ENCODE results near the gene INCA1. TPM values are rescaled to one million over a fixed set of nuclear protein-coding genes. Genes with fewer than 3 reads are reported as not detected.

The INCA1 gene
- total RNA-seq, 4 donors from 2014 or later, result 1.0 to 2.3 (median 1.4) TPM

GRCh38 chr17:4999430-5000093 is 2.2 kb upstream of the INCA1 start:
- H3K9me3 ChIP-seq, result no peaks in the 10 kb centered on the region
- DNase-seq, result no peak
- 70 to 71% methylated on average over 12 of the region's 12 CpGs for WGBS, 2 donors
- H3K27ac ChIP-seq, result no peak overlapping the region
- H3K4me3 ChIP-seq (replicated peaks in 1 of 3), result peak overlapping the region in 1 of 3 donors; percentile 99
- intact Hi-C loops (cut with DNase I), result no loop called here
- H3K27me3 ChIP-seq, result no peaks in the 10 kb centered on the region
- peaks cover 21 to 26% of the 10 kb centered on the region in 2 donors for H3K4me1 ChIP-seq
- H3K36me3 ChIP-seq, result peaks cover 36 to 37% of the 10 kb centered on the region in 2 donors
- TF ChIP-seq POLR2A (IDR thresholded peaks at IDR 0.05), result no peak
- TF ChIP-seq CTCF (IDR thresholded peaks at IDR 0.05), result no peak

- intact Hi-C loops (cut with DNase I), result no loop called here
- TF ChIP-seq CTCF (IDR thresholded peaks at IDR 0.05) (no peak), POLR2A (IDR thresholded peaks at IDR 0.05) (no peak)
- no peaks in the 10 kb centered on the region for H3K9me3 ChIP-seq
- no peaks in the 10 kb centered on the region for H3K27me3 ChIP-seq
- H3K27ac ChIP-seq, result peak overlapping the region in 2 of 3 donors; percentile 8 to 89
- peaks cover 21 to 26% of the 10 kb centered on the region in 2 donors for H3K4me1 ChIP-seq
- DNase-seq, result peak; percentile 39 to 41
- H3K36me3 ChIP-seq, result peaks cover 29 to 30% of the 10 kb centered on the region in 2 donors
- H3K4me3 ChIP-seq (replicated peaks in 1 of 3), result peak overlapping the region; percentile 91 to 99 (median 93)
- 11 to 14% methylated on average over 12 to 14 of the region's 14 CpGs for WGBS, 2 donors
Observed at GRCh38 chr17:4998732-4999429, 1.6 kb upstream of the INCA1 start.

GRCh38 chr17:4998027-4998731 is 857 bp upstream of the INCA1 start:
- peak overlapping the region; percentile 57 to 99 (median 89) for H3K27ac ChIP-seq
- no peaks in the 10 kb centered on the region for H3K27me3 ChIP-seq
- intact Hi-C loops (cut with DNase I), result no loop called here
- H3K36me3 ChIP-seq, result peaks cover 22 to 23% of the 10 kb centered on the region in 2 donors
- WGBS, 2 donors, result 0 to 1% methylated on average over 7 to 20 of the region's 55 CpGs
- H3K9me3 ChIP-seq, result no peaks in the 10 kb centered on the region
- peak; percentile 71 to 80 for DNase-seq
- TF ChIP-seq POLR2A (IDR thresholded peaks at IDR 0.05), result no peak
- peaks cover 21 to 26% of the 10 kb centered on the region in 2 donors for H3K4me1 ChIP-seq
- peak overlapping the region; percentile 91 to 99 (median 93) for H3K4me3 ChIP-seq (replicated peaks in 1 of 3)

GRCh38 chr17:4994081-4994595 is 3.2 kb downstream of the INCA1 start:
- intact Hi-C loops (cut with DNase I), result no loop called here
- Histone ChIP-seq H3K27me3 (no peaks in the 10 kb centered on the region), H3K36me3 (no peaks in the 10 kb centered on the region), H3K27ac (no peak overlapping the region), H3K4me3 (replicated peaks in 1 of 3) (no peak overlapping the region), H3K4me1 (peaks cover 13 to 15% of the 10 kb centered on the region in 2 donors), H3K9me3 (no peaks in the 10 kb centered on the region)
- TF ChIP-seq POLR2A (IDR thresholded peaks at IDR 0.05) (no peak), CTCF (IDR thresholded peaks at IDR 0.05) (no peak)
- DNase-seq, result no peak
- 84 to 91% methylated on average over 5 to 6 of the region's 6 CpGs for WGBS, 2 donors

- Histone ChIP-seq H3K27ac (peak overlapping the region; percentile 71 to 94 (median 93)), H3K4me1 (peaks cover 17 to 19% of the 10 kb centered on the region in 2 donors), H3K27me3 (no peaks in the 10 kb centered on the region), H3K4me3 (replicated peaks in 1 of 3) (peak overlapping the region; percentile 21 to 94 (median 80)), H3K9me3 (no peaks in the 10 kb centered on the region), H3K36me3 (peaks cover 0 to 4% of the 10 kb centered on the region in 2 donors)
- DNase-seq, result no peak
- intact Hi-C loops (cut with DNase I), result loop anchor here (2.0 kb wide), 1 partner anchor 83 kb away; no protein-coding TSS in a partner anchor
- TF ChIP-seq CTCF (IDR thresholded peaks at IDR 0.05) (no peak), POLR2A (IDR thresholded peaks at IDR 0.05) (no peak)
- 4 to 8% methylated on average over 21 to 25 of the region's 30 CpGs for WGBS, 2 donors
Observed at GRCh38 chr17:4987767-4988567, 9.4 kb downstream of the INCA1 start.
